ENCODE data around the gene TRIM28. TPM values are rescaled to one million over a fixed set of nuclear protein-coding genes. Genes with fewer than 3 reads are reported as not detected.
"Not testable (repeated sequence)": the region's sequence is repeated elsewhere in the genome, so short reads cannot be mapped to it uniquely, and the experiment has no call there.

Gene TRIM28
- total and polyA plus RNA-seq, 4 experiments from 2014 or later, result 19.4 to 348 (median 206) TPM

GRCh38 chr19:58507602-58508223, 36.2 kb upstream of the TRIM28 start:
- intact Hi-C loops (cut with micrococcal nuclease); POLR2A ChIA-PET (ENCODE audit: partially characterized antibody); H3K4me3 ChIP-seq (ENCODE audit: low read length in 2 of 2); H3K36me3 Mint-ChIP-seq; H3K27me3 ChIP-seq (ENCODE audit: insufficient read depth, low read length); H3K4me1 ChIP-seq (ENCODE audit: insufficient read depth, low read length); H3K27me3 Mint-ChIP-seq; H3K36me3 ChIP-seq (ENCODE audit: insufficient read depth, low read length); H3K4me1 Mint-ChIP-seq; H3K4me3 Mint-ChIP-seq; H3K27ac ChIP-seq (ENCODE audit: low read depth, low read length); DNase-seq; H3K9me3 ChIP-seq (ENCODE audit: control insufficient read depth in 1 of 2, low read length in 2 of 2): not testable (repeated sequence)
- Mint-ChIP-seq H3K9me3 (peaks cover 0 to 18% (median 9%) of the 10 kb centered on the region in 8 donors), H3K27ac (peak overlapping the region in 1 of 7 donors; percentile 31)
- CTCF ChIA-PET (ENCODE audit: partially characterized antibody), result interaction anchor here (0.7 kb wide), 1 partner anchor 89 kb away, joined by 3 read pairs; no protein-coding TSS in a partner anchor

- Mint-ChIP-seq H3K27me3 (no peaks in the 10 kb centered on the region), H3K4me1 (peaks cover 4 to 17% (median 9%) of the 10 kb centered on the region in 4 donors), H3K4me3 (no peak overlapping the region), H3K27ac (no peak overlapping the region), H3K9me3 (peaks cover 0 to 15% (median 8%) of the 10 kb centered on the region in 8 donors), H3K36me3 (peaks cover 4% of the 10 kb centered on the region in 2 donors)
- Histone ChIP-seq H3K4me1 (ENCODE audit: insufficient read depth, low read length) (peaks cover 13% of the 10 kb centered on the region), H3K27ac (ENCODE audit: low read depth, low read length) (no peak overlapping the region), H3K27me3 (ENCODE audit: insufficient read depth, low read length) (no peaks in the 10 kb centered on the region), H3K4me3 (ENCODE audit: low read length in 2 of 2) (no peak overlapping the region), H3K9me3 (ENCODE audit: control insufficient read depth in 1 of 2, low read length in 2 of 2) (no peaks in the 10 kb centered on the region), H3K36me3 (ENCODE audit: insufficient read depth, low read length) (no peaks in the 10 kb centered on the region)
- ChIA-PET CTCF (ENCODE audit: partially characterized antibody) (interaction anchor here (1.6 kb wide), 1 partner anchor 10 kb away, joined by 3 read pairs; the partner anchor contains the start of gene ZBTB45), POLR2A (ENCODE audit: partially characterized antibody) (interaction anchor here (1.5 kb wide), 1 partner anchor 9 kb away, joined by 4 read pairs; no protein-coding TSS in a partner anchor)
- no peak for DNase-seq
- intact Hi-C loops (cut with micrococcal nuclease), result no loop called here
These were observed 34.2 kb upstream of the TRIM28 start for GRCh38 chr19:58509731-58510083.

- H3K36me3 ChIP-seq (ENCODE audit: insufficient read depth, low read length), result no peaks in the 10 kb centered on the region
- no peak overlapping the region for H3K4me3 ChIP-seq (ENCODE audit: low read length in 2 of 2)
- peaks cover 4% of the 10 kb centered on the region in 2 donors for H3K36me3 Mint-ChIP-seq
- H3K27me3 Mint-ChIP-seq, result no peaks in the 10 kb centered on the region
- CTCF ChIA-PET (ENCODE audit: partially characterized antibody), result interaction anchor here (1.6 kb wide), 1 partner anchor 9 kb away, joined by 3 read pairs; the partner anchor contains the start of gene ZBTB45
- no peaks in the 10 kb centered on the region for H3K27me3 ChIP-seq (ENCODE audit: insufficient read depth, low read length)
- intact Hi-C loops (cut with micrococcal nuclease), result no loop called here
- peaks cover 4 to 20% (median 11%) of the 10 kb centered on the region in 4 donors for H3K4me1 Mint-ChIP-seq
- POLR2A ChIA-PET (ENCODE audit: partially characterized antibody), result interaction anchor here (1.1 to 1.5 kb wide), 2 partner anchors 9 to 71 kb away, joined by 3 to 4 read pairs; no protein-coding TSS in a partner anchor
- H3K9me3 Mint-ChIP-seq, result peaks cover 0 to 15% (median 8%) of the 10 kb centered on the region in 8 donors
- DNase-seq, result no peak
- H3K4me3 Mint-ChIP-seq, result no peak overlapping the region
- peak overlapping the region in 1 of 7 donors; percentile 91 for H3K27ac Mint-ChIP-seq
- H3K9me3 ChIP-seq (ENCODE audit: control insufficient read depth in 1 of 2, low read length in 2 of 2), result no peaks in the 10 kb centered on the region
- peaks cover 15% of the 10 kb centered on the region for H3K4me1 ChIP-seq (ENCODE audit: insufficient read depth, low read length)
- no peak overlapping the region for H3K27ac ChIP-seq (ENCODE audit: low read depth, low read length)
These were observed 33.6 kb upstream of the TRIM28 start for GRCh38 chr19:58510084-58510862.

GRCh38 chr19:58511353-58512208, 32.3 kb upstream of the TRIM28 start, which contains the start of gene SLC27A5:
Gene SLC27A5, minus strand, starts transcription at chr19:58511992. Its CDS starts 37 bp downstream, at chr19:58511955.
- H3K27me3 Mint-ChIP-seq, result no peaks in the 10 kb centered on the region

GRCh38 chr19:58513213-58513693, 30.6 kb upstream of the TRIM28 start:
- H3K9me3 ChIP-seq (ENCODE audit: control insufficient read depth in 1 of 2, low read length in 2 of 2), result no peaks in the 10 kb centered on the region
- ChIA-PET POLR2A (ENCODE audit: partially characterized antibody) (interaction anchor here (1.0 to 2.5 kb wide), 8 partner anchors 25 to 67 kb away, joined by 3 to 21 read pairs (median 6); partner anchors contain the start of genes CHMP2A, MZF1, TRIM28 and UBE2M), CTCF (ENCODE audit: partially characterized antibody) (interaction anchor here (0.9 to 13.8 kb wide), 6 partner anchors 10 to 67 kb away, joined by 3 to 260 read pairs (median 7); partner anchors contain the start of gene CHMP2A)
- intact Hi-C loops (cut with micrococcal nuclease), result no loop called here
- peaks cover 8 to 42% (median 23%) of the 10 kb centered on the region in 4 donors for H3K4me1 Mint-ChIP-seq
- H3K4me3 ChIP-seq (ENCODE audit: low read length in 2 of 2), result peak overlapping the region in 1 of 2 donors; percentile 32
- H3K27me3 Mint-ChIP-seq, result no peaks in the 10 kb centered on the region
- no peaks in the 10 kb centered on the region for H3K9me3 Mint-ChIP-seq
- peak overlapping the region; percentile 61 for H3K27ac ChIP-seq (ENCODE audit: low read depth, low read length)
- peak overlapping the region in 2 of 8 donors; percentile 55 to 84 for H3K4me3 Mint-ChIP-seq
- peaks cover 24% of the 10 kb centered on the region for H3K4me1 ChIP-seq (ENCODE audit: insufficient read depth, low read length)
- peak overlapping the region in 3 of 7 donors; percentile 4 to 84 (median 25) for H3K27ac Mint-ChIP-seq
- peaks cover 13% of the 10 kb centered on the region for H3K36me3 ChIP-seq (ENCODE audit: insufficient read depth, low read length)
- peaks cover 6 to 8% of the 10 kb centered on the region in 2 donors for H3K36me3 Mint-ChIP-seq
- no peaks in the 10 kb centered on the region for H3K27me3 ChIP-seq (ENCODE audit: insufficient read depth, low read length)
- DNase-seq, result no peak

More at GRCh38 chr19:58511353-58512208, 32.3 kb upstream of the TRIM28 start, which contains the start of gene SLC27A5:
- Histone ChIP-seq H3K27ac (ENCODE audit: low read depth, low read length) (no peak within 1 kb of the TSS), H3K27me3 (ENCODE audit: insufficient read depth, low read length) (no peaks in the 10 kb centered on the region), H3K4me3 (ENCODE audit: low read length in 2 of 2) (no peak within 1 kb of the TSS), H3K36me3 (ENCODE audit: insufficient read depth, low read length) (peaks cover 9% of the 10 kb centered on the region), H3K4me1 (ENCODE audit: insufficient read depth, low read length) (peaks cover 15% of the 10 kb centered on the region), H3K9me3 (ENCODE audit: control insufficient read depth in 1 of 2, low read length in 2 of 2) (no peaks in the 10 kb centered on the region)
- DNase-seq, result no peak
- ChIA-PET CTCF (ENCODE audit: partially characterized antibody) (interaction anchor here (1.1 to 13.8 kb wide), 3 partner anchors 9 to 69 kb away, joined by 3 to 260 read pairs (median 3); no protein-coding TSS in a partner anchor), POLR2A (ENCODE audit: partially characterized antibody) (interaction anchor here (1.1 kb wide), 2 partner anchors 35 to 69 kb away, joined by 3 read pairs; no protein-coding TSS in a partner anchor)
- Mint-ChIP-seq H3K36me3 (peaks cover 8 to 10% of the 10 kb centered on the region in 2 donors), H3K4me3 (no peak within 1 kb of the TSS), H3K4me1 (peaks cover 4 to 26% (median 16%) of the 10 kb centered on the region in 4 donors), H3K27ac (peak within 1 kb of the TSS in 3 of 7 donors; percentile 29 to 85 (median 84)), H3K9me3 (peaks cover 0 to 12% (median 6%) of the 10 kb centered on the region in 8 donors)
- intact Hi-C loops (cut with micrococcal nuclease), result no loop called here
